Trophoblast cell (in vitro differentiated cells and primary cell): Measurements from ENCODE around the gene TIMM22.
"Not testable (repeated sequence)": the region's sequence is repeated elsewhere in the genome, so short reads cannot be mapped to it uniquely, and the experiment has no call there.

Source experiments
- DNase-seq, 2 donors: peaks; one replicate each; pipeline ENCODE4 v3.0.0-alpha.2; 2016
- H2AFZ ChIP-seq: 2 replicates; pipeline ENCODE4 v1.6.1; 2013; ENCODE audit warnings: low read length, moderate library complexity, mild to moderate bottlenecking; ENCODE audit not compliant: insufficient read depth, poor library complexity
- H2AK5ac ChIP-seq: 2 replicates; pipeline ENCODE4 v1.6.1; 2013; ENCODE audit warnings: mild to moderate bottlenecking, low read length
- H2BK120ac ChIP-seq: 2 replicates; pipeline ENCODE4 v1.6.1; 2013; ENCODE audit warnings: low read length, mild to moderate bottlenecking, moderate library complexity; ENCODE audit not compliant: insufficient read depth, poor library complexity
- H2BK12ac ChIP-seq: 2 replicates; pipeline ENCODE4 v1.6.1; 2013; ENCODE audit warnings: mild to moderate bottlenecking, low read length, moderate library complexity
- H2BK5ac ChIP-seq: 2 replicates; pipeline ENCODE4 v1.6.1; 2013; ENCODE audit warnings: low read length, low read depth, moderate library complexity, mild to moderate bottlenecking; ENCODE audit not compliant: poor library complexity
- H3K14ac ChIP-seq: 2 replicates; pipeline ENCODE4 v1.6.1; 2013; ENCODE audit warnings: mild to moderate bottlenecking, low read length
- H3K18ac ChIP-seq: 2 replicates; pipeline ENCODE4 v1.6.1; 2013; ENCODE audit warnings: mild to moderate bottlenecking, low read length
- H3K23ac ChIP-seq: 2 replicates; pipeline ENCODE4 v1.6.1; 2013; ENCODE audit warnings: low read length
- H3K27ac ChIP-seq: 2 replicates; pipeline ENCODE4 v1.5.1; 2013; ENCODE audit warnings: low read depth, mild to moderate bottlenecking, inconsistent platforms, low read length, moderate library complexity
- H3K27me3 ChIP-seq: 2 replicates; pipeline ENCODE4 v1.6.1; 2013; ENCODE audit warnings: inconsistent platforms, mild to moderate bottlenecking, low read length, moderate library complexity; ENCODE audit not compliant: insufficient read depth
- H3K36me3 ChIP-seq, 2 experiments: 1 replicate in 1 of 2; 2 replicates in 1 of 2; pipeline ENCODE4 v1.6.1; 2013; ENCODE audit warnings: low read length in 2 of 2, mild to moderate bottlenecking in 2 of 2, moderate library complexity in 1 of 2; ENCODE audit not compliant: insufficient read depth in 2 of 2, control insufficient read depth in 1 of 2
- H3K4ac ChIP-seq: 2 replicates; pipeline ENCODE4 v1.6.1; 2013; ENCODE audit warnings: low read depth, mild to moderate bottlenecking, low read length, moderate library complexity
- H3K4me1 ChIP-seq, 2 experiments: 1 replicate in 1 of 2; 2 replicates in 1 of 2; pipeline ENCODE4 v1.6.1; 2013; ENCODE audit warnings: low read length in 2 of 2, mild to moderate bottlenecking in 2 of 2, moderate library complexity in 1 of 2; ENCODE audit not compliant: insufficient read depth in 2 of 2, control insufficient read depth in 1 of 2
- H3K4me2 ChIP-seq: 2 replicates; pipeline ENCODE4 v1.6.1; 2013; ENCODE audit warnings: inconsistent platforms, mild to moderate bottlenecking, low read length, moderate library complexity
- H3K4me3 ChIP-seq: 2 replicates; pipeline ENCODE4 v1.5.1; 2013; ENCODE audit warnings: mild to moderate bottlenecking, low read depth, low read length, inconsistent platforms
- H3K79me1 ChIP-seq: one replicate; pipeline ENCODE4 v1.6.1; 2013; ENCODE audit warnings: low read length
- H3K79me2 ChIP-seq: 2 replicates; pipeline ENCODE4 v1.6.1; 2013; ENCODE audit warnings: low read length, mild to moderate bottlenecking; ENCODE audit not compliant: control insufficient read depth, insufficient read depth, poor library complexity
- H3K9ac ChIP-seq: 2 replicates; pipeline ENCODE4 v1.6.1; 2013; ENCODE audit warnings: mild to moderate bottlenecking, low read length
- H3K9me3 ChIP-seq: 2 replicates; pipeline ENCODE4 v1.6.1; 2013; ENCODE audit warnings: low read depth, mild to moderate bottlenecking, control low read depth, inconsistent platforms, low read length; ENCODE audit not compliant: insufficient read depth
- H4K12ac ChIP-seq: 2 replicates; pipeline ENCODE4 v1.6.1; 2013; ENCODE audit warnings: low read depth, mild to moderate bottlenecking, low read length, moderate library complexity
- H4K8ac ChIP-seq: 2 replicates; pipeline ENCODE4 v1.6.1; 2013; ENCODE audit warnings: low read depth, mild to moderate bottlenecking, low read length, moderate library complexity
- H4K91ac ChIP-seq: one replicate; pipeline ENCODE4 v1.6.1; 2013; ENCODE audit warnings: low read depth, mild to moderate bottlenecking, low read length, moderate library complexity
- WGBS: extraction: QIAGEN DNeasy Blood & Tissue Kit; methylation state at CpG from one replicate; pipeline ENCODE4 v1.1.7; 2013; ENCODE audit warnings: missing lambda C conversion rate; ENCODE audit not compliant: insufficient read length, insufficient coverage; ENCODE audit errors: extremely low coverage; 5-methylcytosine and 5-hydroxymethylcytosine counted together

The TIMM22 gene

GRCh38 chr17:951325-952132 lies 45.4 kb upstream of the TIMM22 start:
- no peak overlapping the region for H3K23ac ChIP-seq
- H4K8ac ChIP-seq = peak overlapping the region; percentile 52
- peaks cover 5% of the 10 kb centered on the region for H3K9me3 ChIP-seq
- H2AFZ ChIP-seq = peak overlapping the region; percentile 62
- no peaks in the 10 kb centered on the region for H3K27me3 ChIP-seq
- peaks cover 15% of the 10 kb centered on the region for H3K79me1 ChIP-seq
- H4K91ac ChIP-seq = peak overlapping the region; percentile 93
- peaks cover 7% of the 10 kb centered on the region for H3K79me2 ChIP-seq
- peak overlapping the region; percentile 99 for H3K27ac ChIP-seq
- H2BK12ac ChIP-seq = peak overlapping the region; percentile 59
- peak overlapping the region; percentile 90 for H3K14ac ChIP-seq
- H3K9ac ChIP-seq = peak overlapping the region; percentile 38
- no CpG with 5 or more reads among the region's 27 CpGs for WGBS
- H4K12ac ChIP-seq = peak overlapping the region; percentile 3
- no peak overlapping the region for H2AK5ac ChIP-seq
- H3K36me3 ChIP-seq = peaks cover 2 to 3% of the 10 kb centered on the region in 2 experiments
- peak overlapping the region; percentile 65 for H3K4me2 ChIP-seq
- H2BK120ac ChIP-seq = peak overlapping the region; percentile 83
- peaks cover 18 to 22% of the 10 kb centered on the region in 2 experiments for H3K4me1 ChIP-seq
- H3K18ac ChIP-seq = peak overlapping the region; percentile 69
- H2BK5ac ChIP-seq = peak overlapping the region; percentile 96
- no peak for DNase-seq
- H3K4ac ChIP-seq = peak overlapping the region; percentile 28
- H3K4me3 ChIP-seq = no peak overlapping the region

- WGBS = no CpG with 5 or more reads among the region's 18 CpGs
- H3K4me2 ChIP-seq, H3K9ac ChIP-seq, H2BK120ac ChIP-seq, H2AFZ ChIP-seq, H3K4me3 ChIP-seq, H4K8ac ChIP-seq, H2BK12ac ChIP-seq, H3K9me3 ChIP-seq, H3K36me3 ChIP-seq, DNase-seq, H3K27me3 ChIP-seq, H3K23ac ChIP-seq, H4K12ac ChIP-seq, H2AK5ac ChIP-seq, H4K91ac ChIP-seq, H3K79me2 ChIP-seq, H3K27ac ChIP-seq, H2BK5ac ChIP-seq, H3K14ac ChIP-seq, H3K18ac ChIP-seq: not testable (repeated sequence)
- Histone ChIP-seq H3K4me1 (peaks cover 20 to 25% of the 10 kb centered on the region in 2 experiments), H3K4ac (peak overlapping the region; percentile 36), H3K79me1 (peaks cover 15% of the 10 kb centered on the region)
Measured at GRCh38 chr17:952592-952991, 44.3 kb upstream of the TIMM22 start.

GRCh38 chr17:953767-954166 lies 43.2 kb upstream of the TIMM22 start:
- WGBS = no CpG with 5 or more reads among the region's 16 CpGs
- peaks cover 7% of the 10 kb centered on the region for H3K79me2 ChIP-seq
- no peak for DNase-seq
- no peak overlapping the region for H4K8ac ChIP-seq
- no peak overlapping the region for H3K4ac ChIP-seq
- no peak overlapping the region for H3K4me2 ChIP-seq
- peak overlapping the region; percentile 18 for H3K4me3 ChIP-seq
- peaks cover 15% of the 10 kb centered on the region for H3K79me1 ChIP-seq
- peaks cover 25 to 31% of the 10 kb centered on the region in 2 experiments for H3K4me1 ChIP-seq
- H2BK12ac ChIP-seq = no peak overlapping the region
- no peak overlapping the region for H2BK120ac ChIP-seq
- H3K9ac ChIP-seq = no peak overlapping the region
- H3K27ac ChIP-seq = no peak overlapping the region
- H3K23ac ChIP-seq = no peak overlapping the region
- H2AK5ac ChIP-seq = no peak overlapping the region
- H3K18ac ChIP-seq = no peak overlapping the region
- H3K27me3 ChIP-seq = no peaks in the 10 kb centered on the region
- H2BK5ac ChIP-seq = no peak overlapping the region
- peaks cover 0 to under 1% of the 10 kb centered on the region in 2 experiments for H3K36me3 ChIP-seq
- H2AFZ ChIP-seq = no peak overlapping the region
- H3K14ac ChIP-seq = no peak overlapping the region
- H3K9me3 ChIP-seq = peaks cover 5% of the 10 kb centered on the region
- no peak overlapping the region for H4K91ac ChIP-seq
- no peak overlapping the region for H4K12ac ChIP-seq

- peak overlapping the region; percentile 43 for H3K18ac ChIP-seq
- peak overlapping the region; percentile 51 for H3K4ac ChIP-seq
- H3K79me1 ChIP-seq = peaks cover 14% of the 10 kb centered on the region
- peaks cover 5% of the 10 kb centered on the region for H3K9me3 ChIP-seq
- H3K36me3 ChIP-seq = peaks cover 0 to 2% of the 10 kb centered on the region in 2 experiments
- H2BK12ac ChIP-seq = no peak overlapping the region
- peak overlapping the region; percentile 59 for H3K9ac ChIP-seq
- peak overlapping the region; percentile 28 for H2BK120ac ChIP-seq
- no peak overlapping the region for H4K12ac ChIP-seq
- H2BK5ac ChIP-seq = peak overlapping the region; percentile 29
- H3K79me2 ChIP-seq = peaks cover 6% of the 10 kb centered on the region
- peak overlapping the region; percentile 29 for H2AK5ac ChIP-seq
- H2AFZ ChIP-seq = peak overlapping the region; percentile 45
- H3K14ac ChIP-seq = peak overlapping the region; percentile 16
- no peak for DNase-seq
- no CpG with 5 or more reads among the region's 23 CpGs for WGBS
- no peak overlapping the region for H3K23ac ChIP-seq
- no peaks in the 10 kb centered on the region for H3K27me3 ChIP-seq
- H3K4me1 ChIP-seq = peaks cover 27 to 35% of the 10 kb centered on the region in 2 experiments
- H3K4me3 ChIP-seq = no peak overlapping the region
- H3K4me2 ChIP-seq = peak overlapping the region; percentile 26
- H4K8ac ChIP-seq = no peak overlapping the region
- H3K27ac ChIP-seq = peak overlapping the region; percentile 71
- peak overlapping the region; percentile 32 for H4K91ac ChIP-seq
Measured at GRCh38 chr17:954431-955164, 42.3 kb upstream of the TIMM22 start.
